Measurements from ENCODE around the gene PEX11A.

Gene PEX11A

GRCh38 chr15:89671687-89672086 is 18.9 kb downstream of the PEX11A start:
- peak; percentile 21 for DNase-seq (ENCODE audit: low spot score)
- in situ Hi-C loops (cut with MboI; ENCODE audit: low sequenced_read_pairs, unreplicated experiment), result no loop called here
- no peak for TF ChIP-seq CTCF (IDR thresholded peaks at IDR 0.05; ENCODE audit: borderline replicate concordance, control extremely low read depth, extremely low read depth, insufficient read depth, missing control alignments)

DNA sequence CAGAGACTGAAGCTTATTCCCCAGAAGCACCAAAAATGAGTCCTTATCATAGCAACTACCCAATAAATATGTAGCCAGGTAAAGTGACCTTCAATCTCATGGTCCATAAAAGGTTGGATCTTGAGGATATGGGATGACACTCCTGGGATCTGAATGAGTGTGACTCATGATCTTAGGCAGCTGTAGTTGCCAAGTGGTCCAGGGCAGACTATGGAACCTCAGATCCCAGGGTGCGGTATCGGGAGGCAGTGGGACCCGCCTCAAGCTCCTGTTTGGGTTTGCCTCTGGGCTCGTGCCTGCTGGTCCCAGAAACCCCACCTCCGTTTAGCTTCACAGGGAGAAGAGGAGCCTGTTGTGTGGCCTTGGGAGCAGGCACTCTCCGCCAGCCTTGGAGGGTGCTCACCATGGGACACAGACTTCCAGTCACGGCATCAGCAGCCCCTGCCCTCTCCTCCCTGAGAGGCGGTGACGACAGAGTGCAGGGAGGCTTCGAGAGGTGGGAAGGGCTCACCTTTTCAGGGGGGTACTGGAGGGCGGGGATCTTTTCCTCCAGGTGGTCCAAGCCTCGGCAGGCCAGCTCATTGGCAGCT is 19.5 kb downstream of the PEX11A start:
- in situ Hi-C loops (cut with MboI; ENCODE audit: low sequenced_read_pairs, unreplicated experiment), result no loop called here
- TF ChIP-seq CTCF (IDR thresholded peaks at IDR 0.05; ENCODE audit: borderline replicate concordance, control extremely low read depth, extremely low read depth, insufficient read depth, missing control alignments), result no peak
- no peak for DNase-seq (ENCODE audit: low spot score)

GRCh38 chr15:89669941-89670340 is 20.6 kb downstream of the PEX11A start:
- no peak for TF ChIP-seq CTCF (IDR thresholded peaks at IDR 0.05; ENCODE audit: borderline replicate concordance, control extremely low read depth, extremely low read depth, insufficient read depth, missing control alignments)
- in situ Hi-C loops (cut with MboI; ENCODE audit: low sequenced_read_pairs, unreplicated experiment), result no loop called here
- DNase-seq (ENCODE audit: low spot score), result peak; percentile 20

- peak; percentile 25 for DNase-seq (ENCODE audit: low spot score)
- TF ChIP-seq CTCF (IDR thresholded peaks at IDR 0.05; ENCODE audit: borderline replicate concordance, control extremely low read depth, extremely low read depth, insufficient read depth, missing control alignments), result no peak
- in situ Hi-C loops (cut with MboI; ENCODE audit: low sequenced_read_pairs, unreplicated experiment), result no loop called here
These were observed 21.2 kb downstream of the PEX11A start for GRCh38 chr15:89669309-89669865.

- no peak for TF ChIP-seq CTCF (IDR thresholded peaks at IDR 0.05; ENCODE audit: borderline replicate concordance, control extremely low read depth, extremely low read depth, insufficient read depth, missing control alignments)
- in situ Hi-C loops (cut with MboI; ENCODE audit: low sequenced_read_pairs, unreplicated experiment), result no loop called here
- no peak for DNase-seq (ENCODE audit: low spot score)
These were observed 22.4 kb downstream of the PEX11A start for GRCh38 chr15:89668171-89668570.

- DNase-seq (ENCODE audit: low spot score), result no peak
- in situ Hi-C loops (cut with MboI; ENCODE audit: low sequenced_read_pairs, unreplicated experiment), result no loop called here
- TF ChIP-seq CTCF (IDR thresholded peaks at IDR 0.05; ENCODE audit: borderline replicate concordance, control extremely low read depth, extremely low read depth, insufficient read depth, missing control alignments), result no peak
These were observed 22.9 kb downstream of the PEX11A start for GRCh38 chr15:89667706-89667960.

Measured in GM13976 (cell line).